NCI-H1092 (cell line): Measurements from ENCODE around the gene YRDC.
A peak's percentile ranks its signal among the peaks of the same experiment; 100 is the strongest.

Source experiments
- DNase-seq: peaks from one replicate; lab custom pipeline; 2025; lab: John Stamatoyannopoulos, UW

The YRDC gene, protein sequence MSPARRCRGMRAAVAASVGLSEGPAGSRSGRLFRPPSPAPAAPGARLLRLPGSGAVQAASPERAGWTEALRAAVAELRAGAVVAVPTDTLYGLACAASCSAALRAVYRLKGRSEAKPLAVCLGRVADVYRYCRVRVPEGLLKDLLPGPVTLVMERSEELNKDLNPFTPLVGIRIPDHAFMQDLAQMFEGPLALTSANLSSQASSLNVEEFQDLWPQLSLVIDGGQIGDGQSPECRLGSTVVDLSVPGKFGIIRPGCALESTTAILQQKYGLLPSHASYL

DNA sequence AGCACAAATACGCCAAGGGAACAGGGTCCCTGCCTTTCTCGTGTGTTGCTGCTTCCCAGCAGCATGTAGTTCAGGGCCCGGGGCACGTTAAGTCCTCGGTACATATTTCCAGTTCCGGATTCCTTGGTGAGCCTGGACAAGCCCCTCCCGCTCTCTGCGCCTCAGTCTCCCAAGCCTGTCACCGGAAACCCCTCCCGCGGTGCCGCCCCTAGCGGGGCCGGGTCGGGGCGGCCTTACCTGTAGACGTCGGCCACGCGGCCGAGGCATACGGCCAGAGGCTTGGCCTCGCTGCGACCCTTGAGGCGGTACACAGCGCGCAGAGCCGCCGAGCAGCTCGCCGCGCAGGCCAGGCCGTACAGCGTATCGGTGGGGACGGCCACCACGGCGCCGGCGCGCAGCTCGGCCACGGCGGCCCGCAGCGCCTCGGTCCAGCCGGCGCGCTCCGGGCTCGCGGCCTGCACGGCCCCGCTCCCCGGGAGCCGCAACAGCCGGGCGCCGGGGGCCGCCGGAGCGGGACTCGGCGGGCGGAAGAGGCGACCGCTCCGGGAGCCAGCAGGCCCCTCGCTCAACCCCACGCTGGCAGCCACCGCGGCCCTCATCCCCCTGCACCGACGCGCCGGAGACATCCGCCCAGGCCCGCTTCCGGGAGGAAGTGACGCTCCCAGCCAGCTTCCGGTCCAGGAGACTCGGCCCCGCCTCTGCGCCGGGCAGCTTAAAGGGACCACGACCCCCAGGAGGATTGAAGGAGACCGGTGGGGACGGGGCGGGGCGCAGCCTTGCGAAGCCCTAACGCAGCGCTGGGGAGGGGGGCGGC is at the start of gene YRDC, which contains the start of gene C1orf122:
YRDC (minus strand) TSS at position 654 of the 814 bp plus-strand sequence; CDS start at position 626, 28 bp downstream.
C1orf122 (plus strand) TSS at position 236 of the 814 bp plus-strand sequence. CDS start 615 bp downstream, outside the sequence.
- peak; percentile 97 for DNase-seq

DNA sequence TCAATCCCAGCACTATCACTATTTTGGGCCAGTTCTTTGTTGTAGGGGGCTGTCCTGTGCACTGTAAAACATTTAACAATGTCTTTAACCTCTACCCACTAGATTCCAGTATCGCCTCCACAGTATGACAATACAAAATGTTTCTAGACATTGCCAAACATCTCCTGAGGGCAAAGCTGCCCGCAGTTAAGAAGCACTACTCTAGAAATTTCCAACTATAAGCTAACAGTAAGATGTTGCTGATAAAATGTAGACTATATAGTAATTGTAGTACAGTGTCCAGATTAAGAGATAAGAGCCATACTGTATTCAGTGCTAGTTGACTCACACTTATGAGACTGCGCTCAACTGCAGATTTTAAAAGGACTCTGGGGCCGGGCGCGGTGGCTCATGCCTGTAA is 46.4 kb upstream of the YRDC start:
- DNase-seq, result no peak

DNA sequence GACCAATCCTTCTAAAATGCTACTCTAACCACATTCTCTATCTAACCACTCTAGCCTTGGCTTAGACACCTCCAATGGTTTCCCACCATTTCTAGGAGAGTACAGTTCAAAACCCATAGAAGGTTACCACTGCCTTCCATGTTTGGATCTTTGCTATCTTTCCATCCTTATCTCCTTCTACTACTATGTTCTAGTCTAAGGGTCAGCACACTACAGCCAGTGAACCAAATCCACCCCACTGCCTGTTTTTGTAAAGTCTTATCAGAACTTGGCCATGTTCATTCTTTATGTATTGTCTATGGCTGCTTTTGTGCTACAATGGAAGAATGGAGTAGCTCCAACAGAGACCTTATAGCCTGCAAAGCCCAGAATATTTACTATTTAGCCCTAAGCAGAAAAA is 45.1 kb upstream of the YRDC start:
- no peak for DNase-seq

DNA sequence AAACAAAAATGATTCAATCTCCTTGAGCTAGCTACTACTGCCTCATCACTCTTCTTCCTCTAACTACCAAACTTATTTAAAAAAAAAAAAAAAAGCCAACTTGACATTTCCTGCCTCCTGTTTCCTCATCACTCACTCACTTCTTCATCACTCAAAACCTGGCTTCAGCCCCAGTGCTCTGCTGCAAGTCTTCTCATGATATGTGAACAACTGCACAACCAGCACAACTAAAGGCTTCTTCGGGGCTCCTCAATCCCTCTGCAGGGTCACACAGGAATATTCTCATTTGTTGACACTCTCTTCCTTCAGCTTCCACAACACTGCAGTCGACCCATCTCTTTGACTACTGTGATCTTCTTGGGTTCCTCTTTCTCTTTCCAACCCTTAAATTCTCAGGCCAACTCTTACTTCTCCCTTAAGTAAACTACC is 43.8 kb upstream of the YRDC start:
- no peak for DNase-seq

DNA sequence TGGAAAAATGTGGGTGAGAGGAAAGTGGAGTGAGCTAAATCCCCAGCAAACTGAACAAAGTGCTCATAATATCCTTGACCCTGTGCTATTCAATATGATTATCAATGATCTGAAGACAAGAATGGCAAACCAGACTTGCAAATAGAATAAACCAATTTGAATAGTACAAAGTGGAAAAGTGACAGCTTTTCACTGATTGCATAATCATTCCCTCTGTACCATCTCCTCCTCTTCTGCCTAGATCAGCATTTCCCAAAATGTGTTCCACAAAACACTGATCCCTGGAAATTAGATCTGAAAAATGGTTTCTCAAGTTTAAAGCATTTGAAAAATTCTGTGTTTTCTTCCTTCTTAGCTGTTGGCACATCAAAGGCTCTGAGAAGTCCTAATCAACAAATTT is 43.3 kb upstream of the YRDC start:
- DNase-seq, result no peak

DNA sequence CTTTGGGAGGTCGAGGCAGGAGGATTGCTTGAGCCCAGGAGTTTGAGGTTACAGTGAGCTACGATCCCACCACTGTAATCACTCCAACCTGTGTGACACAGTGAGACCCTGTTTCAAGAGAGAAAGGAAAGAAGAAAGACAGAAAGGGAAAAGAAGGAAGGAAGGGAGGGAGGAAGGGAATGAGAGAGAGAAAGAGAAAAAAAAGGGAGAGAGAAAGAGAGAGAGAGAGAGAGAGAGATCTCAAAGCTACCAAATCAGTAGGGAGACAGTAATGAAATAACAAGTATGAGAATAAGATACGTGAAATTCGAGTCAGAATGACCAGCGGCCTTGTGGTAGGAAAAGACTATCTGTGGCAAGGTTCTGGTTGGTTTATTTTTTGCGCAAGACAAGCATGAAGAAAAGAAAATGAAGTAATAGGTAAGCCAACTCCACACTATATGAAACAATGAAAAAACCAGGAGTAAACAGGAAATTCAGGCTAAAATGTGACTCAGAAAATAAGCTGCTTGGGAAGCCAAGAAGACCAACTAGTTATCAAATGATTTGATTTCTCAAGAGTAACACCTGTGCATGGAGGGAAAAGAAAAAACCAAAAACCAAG is 42.4 kb upstream of the YRDC start:
- no peak for DNase-seq

DNA sequence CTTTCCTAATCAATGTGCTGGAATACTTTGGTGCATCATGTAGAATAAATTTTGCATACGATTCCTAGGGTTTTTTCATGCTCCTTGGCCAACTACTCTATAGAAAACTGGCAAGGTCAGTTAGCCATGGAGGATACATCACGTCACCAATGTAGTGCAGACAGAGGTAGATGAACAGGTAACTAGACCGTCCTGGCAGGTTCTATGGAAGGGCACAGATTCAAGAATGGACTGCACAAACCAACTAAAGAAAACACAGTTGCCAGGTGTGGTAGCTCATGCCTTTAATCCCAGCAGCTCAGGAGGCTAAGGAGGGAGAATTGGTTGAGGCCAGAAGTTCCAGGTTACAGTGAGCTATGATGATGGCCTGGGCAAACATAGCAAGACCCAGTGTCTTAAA is 41.5 kb upstream of the YRDC start:
- no peak for DNase-seq

DNA sequence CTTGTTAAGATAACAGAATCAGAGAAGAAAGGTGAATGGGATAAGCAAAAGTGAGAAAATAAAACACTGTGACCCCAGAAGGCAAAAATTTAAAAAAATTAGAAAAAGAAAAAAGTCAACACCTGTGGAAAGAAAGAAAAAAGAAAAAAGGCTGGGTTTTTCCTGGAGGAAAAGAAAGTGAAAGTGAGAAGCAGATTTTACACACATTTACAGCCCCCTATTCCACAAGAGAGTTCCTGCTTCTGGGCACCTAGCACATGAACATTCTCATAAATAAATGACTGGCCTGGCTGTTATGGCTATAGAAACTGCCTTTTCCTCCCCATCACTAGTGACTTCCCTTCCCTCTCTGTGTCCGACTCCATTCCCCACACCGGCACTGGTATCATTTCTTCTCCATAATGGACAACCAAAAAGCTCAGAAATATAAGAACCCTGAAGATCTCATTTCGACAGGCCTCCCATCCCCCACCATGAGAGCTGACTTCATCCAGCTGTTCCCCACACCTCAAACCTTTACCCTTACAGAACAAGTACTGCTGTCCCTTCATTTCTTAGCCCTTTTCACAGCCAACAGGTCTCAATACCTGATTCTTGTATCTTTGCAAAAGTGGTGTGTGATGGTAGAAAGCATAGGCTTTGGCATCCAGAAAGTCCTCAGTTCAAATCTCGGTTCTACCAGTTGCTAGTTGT is 38.8 kb upstream of the YRDC start:
- no peak for DNase-seq

DNA sequence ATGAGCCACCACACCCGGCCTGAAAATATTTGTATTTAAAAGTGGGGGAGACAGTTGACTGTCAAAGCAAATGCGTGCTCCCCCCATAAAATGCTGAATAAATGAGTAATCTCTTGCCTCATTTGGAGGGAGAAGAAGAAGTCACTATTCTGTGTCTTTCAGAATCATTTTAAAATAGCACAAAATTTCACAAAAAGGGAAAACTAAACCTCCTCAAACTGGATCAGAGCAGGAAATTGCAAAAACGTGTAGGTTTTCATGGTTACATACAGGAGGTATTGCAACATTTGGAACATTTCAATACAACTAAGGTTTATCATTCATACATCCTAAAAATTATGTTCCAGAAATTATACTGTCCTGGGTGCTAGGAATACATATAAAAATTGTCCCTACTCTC is 37.8 kb upstream of the YRDC start:
- DNase-seq, result no peak

DNA sequence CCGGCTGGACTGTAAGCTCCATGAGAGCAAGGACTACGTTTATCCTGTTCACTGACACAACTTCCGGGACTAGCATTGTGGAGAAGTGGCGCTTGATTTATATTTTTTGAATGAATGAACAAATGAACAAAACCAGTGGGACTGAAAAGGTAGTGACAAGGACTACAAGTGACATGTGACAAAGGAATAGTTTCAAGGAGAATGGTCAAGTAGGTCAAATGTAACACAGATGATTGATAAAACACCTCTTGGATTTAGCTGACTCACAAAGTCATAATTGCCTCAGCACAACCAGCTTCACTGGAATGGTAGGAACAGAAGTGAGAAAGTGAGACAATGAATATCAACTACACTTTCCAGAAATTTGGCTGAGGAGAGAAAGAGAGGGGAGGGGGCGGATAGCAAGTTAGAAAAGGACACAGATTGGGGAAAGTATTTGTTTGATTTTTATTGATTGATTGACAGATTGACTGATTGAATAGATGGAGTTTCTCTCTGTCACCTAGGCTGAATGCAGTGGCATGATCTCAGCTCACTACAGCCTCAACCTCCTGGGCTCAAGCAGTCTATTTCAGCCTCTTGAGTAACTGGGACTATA is 37.1 kb upstream of the YRDC start:
- DNase-seq, result no peak

DNA sequence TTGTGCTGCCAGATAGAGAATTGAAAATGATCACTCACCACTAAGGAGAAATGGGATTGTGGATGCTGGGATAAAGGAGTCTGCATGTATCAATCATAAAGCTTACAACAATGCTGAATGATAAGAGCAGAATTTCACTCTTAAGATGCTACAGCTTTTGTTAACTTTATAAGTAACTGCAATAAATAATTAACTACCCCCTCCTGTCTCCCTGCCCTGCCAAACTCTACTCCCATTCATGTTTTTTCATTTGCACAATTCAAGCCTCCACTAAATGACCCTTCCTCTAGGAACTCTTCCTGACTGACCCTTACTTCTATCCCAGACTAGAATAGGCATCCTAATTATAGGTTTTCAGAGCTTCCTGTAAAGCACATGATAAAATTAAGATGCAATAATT is 36.5 kb upstream of the YRDC start:
- no peak for DNase-seq

DNA sequence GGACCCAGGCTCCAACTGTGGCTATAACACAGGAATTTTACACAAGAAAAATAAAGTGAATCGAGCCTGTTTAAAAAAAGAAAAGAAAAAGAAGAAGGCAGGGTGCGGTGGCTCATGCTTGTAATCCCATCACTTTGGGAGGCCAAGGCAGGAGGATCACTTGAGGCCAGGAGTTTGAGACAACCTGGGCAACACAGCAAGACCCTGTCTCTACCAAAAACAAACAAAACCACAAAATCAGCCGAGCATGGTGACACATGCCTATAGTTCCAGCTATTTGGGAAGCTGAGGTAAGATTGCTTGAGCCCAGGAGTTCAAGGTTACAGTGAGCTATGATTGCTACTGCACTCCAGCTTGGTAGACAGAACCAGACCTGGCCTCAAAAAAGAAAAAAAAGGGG is 33.6 kb upstream of the YRDC start:
- DNase-seq, result no peak

DNA sequence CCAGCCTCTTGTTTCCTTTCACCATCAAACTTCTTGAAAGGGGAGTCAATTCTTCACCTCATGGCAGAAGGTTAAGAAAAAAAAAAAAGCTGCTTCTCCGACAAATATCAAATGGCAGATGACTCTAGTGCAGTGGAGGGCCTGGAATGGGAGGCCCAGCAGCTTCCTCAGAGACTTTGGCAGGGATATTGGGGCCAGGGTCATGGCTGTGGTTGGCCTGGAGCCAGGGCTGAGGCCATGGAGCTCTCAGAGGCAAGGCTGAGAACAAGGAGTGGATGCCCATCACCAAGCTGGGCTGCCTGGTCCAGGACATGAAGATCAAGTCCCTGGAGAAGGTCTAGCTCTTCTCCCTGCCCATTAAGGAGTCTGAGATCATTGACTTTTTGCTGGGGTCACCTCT is 32.7 kb upstream of the YRDC start:
- no peak for DNase-seq

DNA sequence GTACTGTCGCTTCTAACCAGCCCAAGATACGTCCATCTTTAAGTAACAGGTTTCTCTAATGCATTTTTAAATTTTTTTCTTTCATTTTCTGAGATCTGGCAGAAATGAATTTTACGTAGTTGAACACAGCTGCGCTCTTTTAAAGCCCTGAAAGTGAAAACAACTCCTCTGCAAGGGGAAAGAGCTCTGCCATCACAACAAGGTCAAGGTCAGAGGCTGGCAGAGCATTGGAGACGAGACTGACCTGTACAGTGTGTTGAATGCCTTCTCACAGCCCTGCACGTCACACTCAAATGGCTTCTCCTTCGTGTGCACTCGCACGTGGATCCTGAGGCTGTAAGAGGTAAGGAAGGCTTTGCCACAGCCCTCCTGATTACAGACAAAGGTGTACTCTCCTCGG is 31.7 kb upstream of the YRDC start:
- no peak for DNase-seq

DNA sequence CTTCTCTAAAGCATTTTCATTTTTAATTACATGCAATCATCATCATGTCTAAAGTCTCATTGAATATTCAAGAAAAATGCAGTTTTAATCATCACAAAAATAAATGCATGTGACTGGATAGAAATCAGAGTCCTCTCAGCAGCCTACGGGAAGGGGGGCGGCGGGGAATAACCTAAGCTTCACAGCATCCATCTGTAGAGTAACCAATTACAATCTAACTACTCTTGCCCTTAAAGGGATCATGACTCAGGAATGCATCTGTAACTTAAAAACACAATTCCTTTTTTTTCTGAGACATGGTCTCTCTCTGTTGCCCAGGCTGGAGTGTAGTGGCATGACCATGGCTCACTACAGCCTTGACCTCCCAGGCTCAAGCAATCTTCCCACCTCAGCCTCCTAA is 28.8 kb upstream of the YRDC start:
- DNase-seq, result no peak

DNA sequence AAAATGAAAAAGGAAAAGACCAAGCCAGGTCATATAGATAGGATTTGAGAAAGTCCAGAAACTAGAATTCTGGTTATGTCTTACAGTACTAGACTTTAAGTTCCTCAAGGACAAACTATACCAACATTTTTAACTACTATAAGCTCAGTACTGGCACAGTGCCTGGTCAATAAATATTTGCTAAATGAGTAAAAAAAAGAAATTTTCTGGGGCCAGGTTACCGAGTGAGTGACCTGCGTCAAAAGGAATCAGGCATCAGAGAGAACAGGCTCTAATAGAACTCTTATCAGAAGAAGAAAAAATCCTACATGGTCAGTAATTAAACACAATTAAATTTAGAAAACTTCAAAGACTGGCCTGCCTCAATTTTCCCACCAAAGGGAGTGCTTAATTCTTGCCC is 23.8 kb upstream of the YRDC start:
- no peak for DNase-seq

DNA sequence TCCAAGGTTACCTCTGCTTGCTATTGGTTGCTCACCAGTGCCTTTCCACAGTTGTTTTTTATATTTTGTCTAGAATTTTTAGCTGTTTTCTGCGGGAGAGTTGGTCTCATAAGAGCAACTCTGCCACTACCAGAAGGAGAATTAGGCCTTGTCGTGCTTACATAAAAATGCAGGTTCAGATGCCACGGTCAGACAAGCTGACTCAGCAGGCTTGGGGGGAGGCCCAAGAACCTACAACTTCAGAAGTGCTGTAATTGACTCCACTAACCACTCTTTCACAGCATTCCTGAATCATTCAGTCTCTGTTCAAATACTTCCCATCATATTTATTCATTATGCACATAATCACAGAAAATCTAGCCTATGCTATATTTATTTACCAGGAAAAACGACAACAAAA is 23.1 kb upstream of the YRDC start:
- DNase-seq, result no peak

DNA sequence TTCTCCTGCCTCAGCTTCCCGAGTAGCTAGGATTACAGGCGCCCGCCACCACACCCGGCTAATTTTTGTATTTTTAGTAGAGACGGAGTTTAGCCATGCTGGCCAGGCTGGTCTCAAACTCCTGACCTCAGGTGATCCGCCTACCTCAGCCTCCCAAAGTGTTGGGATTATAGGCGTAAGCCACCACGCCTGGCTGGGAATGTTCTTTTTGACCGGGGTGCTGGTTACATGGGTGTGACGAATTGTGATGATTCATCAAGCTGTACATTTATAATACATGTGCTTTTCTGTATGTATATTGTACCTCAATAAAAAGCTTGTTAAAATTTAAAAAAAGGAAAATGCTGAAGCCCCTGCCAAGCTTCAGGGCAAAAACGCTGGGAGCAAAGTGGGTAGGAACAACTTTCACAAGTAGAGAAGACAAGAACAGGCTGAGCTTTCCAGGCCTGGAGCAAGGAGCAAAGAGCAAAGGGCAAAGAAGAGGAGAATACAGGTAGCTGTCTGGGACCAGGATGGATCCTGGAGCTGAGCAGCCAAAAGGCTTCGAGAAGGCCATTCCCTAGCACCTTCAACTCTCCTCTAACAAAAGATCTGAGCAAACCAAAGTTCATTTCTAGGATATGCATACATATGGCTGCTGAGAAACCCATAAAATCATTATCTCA is 20.5 kb upstream of the YRDC start:
- no peak for DNase-seq

DNA sequence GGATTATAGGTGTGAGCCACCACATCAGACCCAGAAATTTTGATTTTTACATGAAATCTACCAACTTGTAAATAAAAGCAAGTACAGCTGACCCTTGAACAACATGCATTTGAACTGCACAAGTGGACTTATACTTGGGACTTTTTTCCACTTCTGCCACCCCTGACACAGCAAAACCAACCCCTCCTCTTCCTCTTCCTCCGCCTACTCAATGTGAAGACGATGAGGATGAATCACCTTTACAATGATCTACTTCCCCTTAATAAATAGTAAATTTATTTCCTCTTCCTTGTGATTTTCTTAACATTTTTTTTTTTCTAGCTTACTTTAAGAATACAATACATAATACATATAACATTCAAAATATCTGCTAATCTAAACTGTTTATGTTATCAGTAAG is 17.5 kb upstream of the YRDC start:
- no peak for DNase-seq

DNA sequence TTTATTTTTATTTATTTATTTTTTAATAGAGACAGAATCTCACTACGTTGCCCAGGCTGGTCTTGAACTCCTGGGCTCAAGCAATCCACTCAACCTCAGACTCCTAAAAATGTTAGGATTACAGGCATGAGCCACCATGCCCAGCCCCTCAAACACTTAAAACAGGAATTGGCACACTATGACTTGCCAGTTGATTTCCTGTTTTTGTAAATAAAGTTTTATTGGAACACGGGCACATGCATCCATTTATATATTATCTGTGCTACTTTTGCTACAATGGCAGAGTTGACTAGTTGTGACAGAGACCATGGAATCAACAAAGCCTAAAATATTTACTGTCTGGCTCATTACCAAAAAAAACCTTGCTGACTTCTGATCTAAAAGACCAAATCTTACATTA is 16.0 kb upstream of the YRDC start:
- no peak for DNase-seq
